Measurements from ENCODE around the gene LMAN2.
"Not testable (repeated sequence)": the region's sequence is repeated elsewhere in the genome, so short reads cannot be mapped to it uniquely, and the experiment has no call there.

The LMAN2 gene

GRCh38 chr5:177325868-177326381, 25.5 kb downstream of the LMAN2 start:
- DNase-seq = no peak

- no peak for DNase-seq
Measured at GRCh38 chr5:177320879-177321278, 30.6 kb downstream of the LMAN2 start.

DNA sequence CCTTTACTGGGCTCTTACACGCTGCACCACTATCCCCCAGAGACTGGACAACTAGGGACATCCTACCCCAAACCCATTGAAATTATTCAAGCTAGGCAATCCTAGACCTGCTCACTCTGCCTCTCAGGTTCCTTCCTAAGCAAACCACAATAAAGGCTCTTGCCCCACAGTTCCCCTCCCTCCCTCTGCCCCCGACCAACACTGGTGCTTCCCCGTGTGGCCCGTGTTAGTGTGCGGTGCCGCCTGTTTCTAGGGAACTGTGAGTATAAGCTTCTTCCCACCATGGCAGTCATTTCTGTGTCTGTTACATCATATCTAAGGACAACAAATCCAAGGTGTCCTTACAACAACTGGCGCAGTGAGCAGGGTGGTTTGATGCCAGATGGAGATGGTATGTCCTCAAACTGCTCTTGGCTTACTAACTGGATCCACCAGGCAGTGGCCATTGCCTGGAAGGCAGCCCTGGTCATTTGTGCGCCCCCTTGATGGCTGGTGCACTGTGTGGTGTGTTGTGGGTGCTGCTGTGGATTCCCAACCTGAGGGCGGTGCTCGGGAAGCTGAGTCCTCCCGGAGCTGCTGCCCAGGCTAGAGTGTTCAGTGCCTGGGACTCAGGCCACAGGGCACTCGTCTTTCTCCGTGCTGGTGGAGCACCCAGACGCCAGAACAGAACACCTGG, 31.4 kb downstream of the LMAN2 start:
- DNase-seq = no peak

DNA sequence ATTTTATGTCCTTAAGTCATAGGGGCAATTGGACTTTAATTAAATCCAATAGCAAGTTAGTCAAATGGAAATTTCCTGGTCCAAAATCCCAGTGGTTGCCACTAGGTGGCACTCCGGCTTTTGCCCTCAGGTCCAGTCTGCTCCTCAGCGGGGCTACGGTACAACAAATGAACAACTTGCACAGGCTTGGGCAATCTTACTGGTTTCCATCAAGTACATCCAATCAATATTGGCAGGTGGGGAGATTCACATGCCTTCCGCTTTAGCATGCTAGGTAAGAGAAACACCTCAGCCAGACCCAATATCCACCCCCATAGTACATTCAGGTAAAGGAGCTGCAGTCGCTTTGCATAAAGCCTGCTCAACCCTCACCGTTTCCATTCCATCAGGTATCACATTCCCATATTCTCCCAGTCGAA, 33.5 kb downstream of the LMAN2 start:
- peak; percentile 81 for DNase-seq

DNA sequence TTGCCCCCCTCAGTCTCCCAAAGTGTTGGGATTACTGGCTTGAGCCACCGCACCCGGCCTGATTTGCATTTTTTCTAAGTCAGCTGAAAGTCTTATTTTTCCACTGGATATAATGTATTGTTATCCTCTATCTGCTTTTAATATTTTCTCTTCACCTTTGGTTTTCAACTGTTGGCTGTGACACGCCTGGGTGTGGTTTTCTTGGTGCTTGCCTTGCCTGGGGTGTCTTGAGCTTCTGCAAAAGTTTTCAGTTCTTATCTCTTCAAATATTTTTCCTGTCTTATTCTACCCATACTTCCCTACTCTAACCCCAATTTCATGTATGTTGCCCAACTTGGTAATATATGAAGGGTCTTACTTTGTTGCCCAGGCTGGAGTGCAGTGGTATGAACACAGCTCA, 35.5 kb downstream of the LMAN2 start:
- DNase-seq = no peak

DNA sequence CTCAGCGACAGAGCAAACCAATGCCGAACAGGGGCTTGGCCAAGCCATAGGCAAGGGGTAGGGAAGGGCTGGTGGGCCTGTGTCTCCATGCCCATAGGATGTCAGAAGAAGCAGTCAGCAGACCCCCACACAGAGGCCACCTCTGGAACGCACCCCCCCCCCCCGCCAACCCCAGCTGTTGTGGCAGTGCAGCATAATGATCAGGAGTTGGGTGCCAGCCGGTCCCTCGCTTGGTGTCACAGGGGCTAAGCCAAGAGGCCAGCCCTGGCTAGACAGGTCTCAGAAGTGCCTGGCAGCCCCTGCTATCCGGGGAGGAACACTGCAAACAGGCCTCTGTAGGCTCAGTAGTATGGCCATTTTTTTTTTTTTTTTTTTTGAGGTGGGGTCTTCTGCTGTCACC, 36.1 kb downstream of the LMAN2 start:
- no peak for DNase-seq

- DNase-seq = no peak
Measured at GRCh38 chr5:177314376-177315342, 36.8 kb downstream of the LMAN2 start.

- no peak for DNase-seq
Measured at GRCh38 chr5:177313561-177314259, 37.8 kb downstream of the LMAN2 start.

- DNase-seq = no peak
Measured at GRCh38 chr5:177312649-177313181, 38.8 kb downstream of the LMAN2 start.

- DNase-seq = peak; percentile 97
Measured at GRCh38 chr5:177311723-177312648, 39.5 kb downstream of the LMAN2 start, which contains the start of gene MXD3. Gene MXD3, minus strand, starts transcription at chr5:177311898. Its CDS starts 68 bp downstream, at chr5:177311830.

GRCh38 chr5:177311392-177311722, 40.1 kb downstream of the LMAN2 start:
- no peak for DNase-seq

DNA sequence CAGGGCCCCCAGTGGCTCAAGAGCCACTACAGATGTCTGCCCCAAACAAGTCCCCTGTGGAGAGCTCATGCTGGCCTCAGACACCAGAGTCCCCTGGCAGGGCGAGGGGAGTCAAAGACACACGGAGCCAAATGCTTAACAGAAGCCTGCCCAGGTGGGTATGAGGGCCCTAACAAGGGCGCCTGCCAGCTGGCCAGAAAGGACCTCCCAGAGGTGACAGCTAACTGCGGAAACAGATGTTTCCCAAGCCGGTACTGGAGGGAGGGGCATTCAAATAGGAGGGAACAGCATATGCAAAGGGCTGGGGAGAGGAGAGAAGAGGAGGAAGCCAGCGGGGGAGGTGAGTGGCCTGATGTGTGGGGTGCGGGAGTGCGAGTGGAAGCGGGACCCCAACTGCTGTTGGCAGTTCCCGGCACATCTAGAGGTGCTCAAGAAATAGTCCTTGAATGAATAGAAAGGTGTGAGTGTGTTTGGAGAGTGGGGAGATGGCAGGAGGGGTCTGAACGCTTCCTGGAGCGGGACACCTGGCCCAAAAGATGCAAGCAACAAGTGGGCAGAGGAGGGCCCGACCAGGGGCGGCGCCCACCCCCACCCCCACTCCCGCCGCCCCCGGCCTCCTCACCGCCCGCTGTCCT, 40.6 kb downstream of the LMAN2 start:
- no peak for DNase-seq

DNA sequence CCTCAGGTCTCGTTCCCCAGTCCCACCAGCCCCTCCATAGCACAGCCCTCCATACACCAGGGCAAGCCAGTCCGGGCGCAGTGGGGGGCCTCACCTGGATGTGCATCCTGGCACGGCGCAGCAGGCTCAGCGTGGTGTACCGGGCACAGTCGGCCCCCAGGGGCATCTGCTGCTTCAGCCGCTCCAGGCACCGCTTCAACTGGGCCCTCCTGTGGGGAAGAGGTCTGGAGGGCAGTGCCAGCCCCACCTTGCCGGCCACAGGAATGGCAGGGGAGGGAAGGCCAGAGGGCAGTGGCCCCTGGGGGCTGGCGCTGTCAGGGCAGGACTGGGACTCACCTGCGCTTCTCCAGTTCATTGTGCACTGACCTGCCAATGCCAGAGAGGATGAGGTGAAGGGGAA, 41.1 kb downstream of the LMAN2 start:
- DNase-seq = no peak

- peak; percentile 78 for DNase-seq
Measured at GRCh38 chr5:177309351-177310191, 41.9 kb downstream of the LMAN2 start.

DNA sequence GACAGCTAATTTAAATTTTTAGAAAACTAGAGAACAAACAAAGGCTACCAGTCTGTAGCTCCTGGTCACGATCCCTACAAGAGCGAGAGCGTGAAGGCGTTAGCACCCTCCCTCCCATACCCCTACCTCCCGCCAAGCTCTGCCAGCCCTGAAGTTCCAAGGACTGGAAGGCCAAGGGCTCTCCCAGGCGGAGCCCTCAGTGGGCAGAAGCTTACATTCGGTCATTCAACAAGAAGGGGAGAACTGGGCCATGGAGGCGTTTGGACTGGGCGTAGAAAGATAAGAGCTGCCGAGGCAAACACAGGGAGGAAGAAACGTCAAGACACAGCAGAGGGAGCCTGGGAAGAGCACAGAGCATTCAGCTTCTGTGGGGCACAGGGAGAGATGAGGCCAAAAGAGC, 42.7 kb downstream of the LMAN2 start:
- no peak for DNase-seq

GRCh38 chr5:177307544-177308363, 43.7 kb downstream of the LMAN2 start:
- no peak for DNase-seq

GRCh38 chr5:177306674-177307543, 44.6 kb downstream of the LMAN2 start:
- no peak for DNase-seq

GRCh38 chr5:177306103-177306640, 45.3 kb downstream of the LMAN2 start:
- DNase-seq = not testable (repeated sequence)

All from stimulated activated CD4-positive, alpha-beta T cell treated with anti-CD3 and anti-CD28 coated beads, Interleukin-4, amount 100 ng/mL, for 24 hours (primary cell).